NB4 (cell line): ENCODE measurements around the gene KIAA1586.
"Not testable (repeated sequence)": the region's sequence is repeated elsewhere in the genome, so short reads cannot be mapped to it uniquely, and the experiment has no call there.

Source experiments
- POLR2A ChIP-seq: IDR thresholded peaks from 2 replicates; pipeline ENCODE4 v1.6.1; 2011; ENCODE audit warnings: mild to moderate bottlenecking; ENCODE audit not compliant: insufficient read length; ENCODE audit errors: extremely low read depth
- TF ChIP-seq, protein P1 (sequence below): IDR thresholded peaks from one replicate; pipeline ENCODE4 v1.5.1; 2012; ENCODE audit warnings: low read depth, low read length
- TF ChIP-seq, protein P2 (sequence below): IDR thresholded peaks from 2 replicates; pipeline ENCODE4 v1.6.1; 2011; ENCODE audit warnings: low read depth, low read length

DNA sequence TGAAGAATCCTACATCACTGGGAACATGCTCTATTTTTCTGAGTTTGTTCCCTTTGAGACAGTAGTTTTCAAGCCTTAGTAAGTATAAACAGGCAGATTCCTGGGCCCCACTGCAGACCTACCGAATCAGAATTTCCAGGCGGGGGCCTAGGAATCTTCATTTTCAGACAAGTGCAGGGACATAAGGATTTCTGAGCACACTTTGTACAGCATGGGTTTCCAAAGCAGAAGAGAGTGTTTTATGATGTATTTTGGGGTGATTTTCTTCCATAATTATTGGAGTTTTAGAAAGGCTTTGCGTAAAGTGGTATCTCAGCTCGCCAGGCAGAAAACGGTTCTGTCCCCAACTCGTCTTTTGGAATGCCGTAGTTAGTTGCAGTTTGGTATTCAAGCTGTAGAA, 44.9 kb downstream of the KIAA1586 start:
- TF ChIP-seq, protein P1, sequence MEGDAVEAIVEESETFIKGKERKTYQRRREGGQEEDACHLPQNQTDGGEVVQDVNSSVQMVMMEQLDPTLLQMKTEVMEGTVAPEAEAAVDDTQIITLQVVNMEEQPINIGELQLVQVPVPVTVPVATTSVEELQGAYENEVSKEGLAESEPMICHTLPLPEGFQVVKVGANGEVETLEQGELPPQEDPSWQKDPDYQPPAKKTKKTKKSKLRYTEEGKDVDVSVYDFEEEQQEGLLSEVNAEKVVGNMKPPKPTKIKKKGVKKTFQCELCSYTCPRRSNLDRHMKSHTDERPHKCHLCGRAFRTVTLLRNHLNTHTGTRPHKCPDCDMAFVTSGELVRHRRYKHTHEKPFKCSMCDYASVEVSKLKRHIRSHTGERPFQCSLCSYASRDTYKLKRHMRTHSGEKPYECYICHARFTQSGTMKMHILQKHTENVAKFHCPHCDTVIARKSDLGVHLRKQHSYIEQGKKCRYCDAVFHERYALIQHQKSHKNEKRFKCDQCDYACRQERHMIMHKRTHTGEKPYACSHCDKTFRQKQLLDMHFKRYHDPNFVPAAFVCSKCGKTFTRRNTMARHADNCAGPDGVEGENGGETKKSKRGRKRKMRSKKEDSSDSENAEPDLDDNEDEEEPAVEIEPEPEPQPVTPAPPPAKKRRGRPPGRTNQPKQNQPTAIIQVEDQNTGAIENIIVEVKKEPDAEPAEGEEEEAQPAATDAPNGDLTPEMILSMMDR, result not testable (repeated sequence)
- TF ChIP-seq POLR2A, result not testable (repeated sequence)
- TF ChIP-seq, protein P2, sequence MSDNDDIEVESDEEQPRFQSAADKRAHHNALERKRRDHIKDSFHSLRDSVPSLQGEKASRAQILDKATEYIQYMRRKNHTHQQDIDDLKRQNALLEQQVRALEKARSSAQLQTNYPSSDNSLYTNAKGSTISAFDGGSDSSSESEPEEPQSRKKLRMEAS, result not testable (repeated sequence)
